B cell (primary cell): ENCODE results near the gene SLIT3.

ENCODE experiments used
- EZH2 ChIP-seq: IDR thresholded peaks from 2 replicates; pipeline ENCODE4 v1.6.1; 2012; ENCODE audit warnings: borderline replicate concordance, low read depth, mild to moderate bottlenecking, moderate library complexity, low read length; ENCODE audit not compliant: insufficient read depth, poor library complexity, severe bottlenecking
- TF ChIP-seq, protein P1 (sequence below): fragments of 200-600 bp; IDR thresholded peaks from one replicate; pipeline ENCODE4 v1.8.0; 2022; ENCODE audit warnings: antibody characterized with exemption, mild to moderate bottlenecking

DNA sequence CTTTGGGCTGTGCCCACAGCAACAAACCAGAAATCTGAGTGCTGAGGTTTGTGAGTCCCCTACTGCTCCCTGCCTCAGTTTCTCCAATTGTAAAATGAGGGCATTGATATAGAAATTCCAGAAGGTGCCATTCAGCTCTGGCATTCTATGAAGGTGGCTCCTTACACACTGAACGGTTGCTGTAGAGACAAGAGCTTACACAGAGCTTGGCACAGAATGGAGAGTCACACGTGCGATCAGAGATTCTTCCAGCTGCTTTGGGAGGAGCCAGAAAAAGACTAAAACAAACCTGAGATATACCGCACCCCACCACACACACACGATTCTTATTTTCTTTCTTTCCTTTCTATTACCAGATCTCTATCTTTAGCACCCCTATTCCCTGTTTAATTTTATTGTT, 122.7 kb downstream of the SLIT3 start:
- TF ChIP-seq, protein P1, sequence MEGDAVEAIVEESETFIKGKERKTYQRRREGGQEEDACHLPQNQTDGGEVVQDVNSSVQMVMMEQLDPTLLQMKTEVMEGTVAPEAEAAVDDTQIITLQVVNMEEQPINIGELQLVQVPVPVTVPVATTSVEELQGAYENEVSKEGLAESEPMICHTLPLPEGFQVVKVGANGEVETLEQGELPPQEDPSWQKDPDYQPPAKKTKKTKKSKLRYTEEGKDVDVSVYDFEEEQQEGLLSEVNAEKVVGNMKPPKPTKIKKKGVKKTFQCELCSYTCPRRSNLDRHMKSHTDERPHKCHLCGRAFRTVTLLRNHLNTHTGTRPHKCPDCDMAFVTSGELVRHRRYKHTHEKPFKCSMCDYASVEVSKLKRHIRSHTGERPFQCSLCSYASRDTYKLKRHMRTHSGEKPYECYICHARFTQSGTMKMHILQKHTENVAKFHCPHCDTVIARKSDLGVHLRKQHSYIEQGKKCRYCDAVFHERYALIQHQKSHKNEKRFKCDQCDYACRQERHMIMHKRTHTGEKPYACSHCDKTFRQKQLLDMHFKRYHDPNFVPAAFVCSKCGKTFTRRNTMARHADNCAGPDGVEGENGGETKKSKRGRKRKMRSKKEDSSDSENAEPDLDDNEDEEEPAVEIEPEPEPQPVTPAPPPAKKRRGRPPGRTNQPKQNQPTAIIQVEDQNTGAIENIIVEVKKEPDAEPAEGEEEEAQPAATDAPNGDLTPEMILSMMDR = no peak
- TF ChIP-seq EZH2 = no peak
